Activated CD4-positive, alpha-beta T cell treated with anti-CD3 and anti-CD28 coated beads, Interleukin-2, amount 50 U/mL, for 24 hours (primary cell): ENCODE data around the gene TMPRSS6.

ENCODE experiments used
- DNase-seq, 2 donors: peaks; one replicate each; pipeline ENCODE4 v3.0.0-alpha.2; 2020; ENCODE audit warnings: low read depth in 1 of 2, low spot score in 1 of 2

TMPRSS6 gene

DNA sequence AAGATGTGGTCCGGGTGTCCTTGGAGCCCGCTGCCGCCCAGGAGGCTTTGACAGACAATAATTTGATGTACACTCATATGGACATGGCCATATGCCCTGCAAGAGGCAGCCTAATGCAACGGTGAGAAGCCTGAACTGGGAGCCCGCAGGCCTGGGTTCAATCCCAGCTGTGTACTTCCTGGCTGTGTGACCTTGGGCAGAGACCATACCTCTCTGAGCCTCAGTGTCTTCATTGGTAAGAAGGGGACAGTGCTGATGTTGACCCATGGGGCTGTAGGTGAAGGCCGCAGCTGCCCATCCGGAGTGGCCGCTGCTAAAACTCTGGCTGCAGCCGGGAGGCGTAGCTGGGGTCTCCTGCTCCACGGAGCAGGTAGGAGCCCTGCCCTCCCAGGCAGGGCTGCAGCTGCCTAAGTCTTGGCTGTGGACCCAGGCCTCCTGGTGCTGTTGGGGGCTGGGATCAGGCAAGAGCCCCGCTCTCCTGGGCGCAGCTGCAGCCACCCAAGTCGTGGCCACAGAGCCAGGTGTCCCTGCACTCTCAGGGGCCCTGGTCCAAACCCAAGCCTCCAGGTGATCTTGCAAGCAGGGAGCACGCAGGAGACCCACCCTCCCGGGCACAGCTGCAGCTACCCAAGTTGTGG is 31.3 kb upstream of the TMPRSS6 start:
- no peak for DNase-seq

DNA sequence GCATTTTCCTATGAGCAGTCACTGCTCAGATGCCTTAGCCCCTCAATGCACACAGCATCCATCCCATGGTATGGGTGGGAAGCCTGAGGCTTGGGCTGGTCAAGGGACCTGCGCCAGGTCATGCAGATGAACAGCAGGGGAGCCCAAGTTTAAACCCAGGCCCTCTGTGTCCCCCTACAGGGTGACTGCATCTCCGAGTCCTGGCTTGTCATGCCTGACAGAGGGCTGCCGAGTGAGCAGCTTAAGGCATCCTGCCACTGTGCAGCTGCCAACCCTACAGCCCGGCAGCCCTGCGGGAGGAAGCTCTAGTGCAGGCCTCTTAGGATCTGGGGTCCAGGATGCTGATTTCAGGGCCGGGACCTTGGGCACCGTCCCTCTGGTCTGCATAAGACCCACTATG is 30.2 kb upstream of the TMPRSS6 start:
- DNase-seq = no peak

DNA sequence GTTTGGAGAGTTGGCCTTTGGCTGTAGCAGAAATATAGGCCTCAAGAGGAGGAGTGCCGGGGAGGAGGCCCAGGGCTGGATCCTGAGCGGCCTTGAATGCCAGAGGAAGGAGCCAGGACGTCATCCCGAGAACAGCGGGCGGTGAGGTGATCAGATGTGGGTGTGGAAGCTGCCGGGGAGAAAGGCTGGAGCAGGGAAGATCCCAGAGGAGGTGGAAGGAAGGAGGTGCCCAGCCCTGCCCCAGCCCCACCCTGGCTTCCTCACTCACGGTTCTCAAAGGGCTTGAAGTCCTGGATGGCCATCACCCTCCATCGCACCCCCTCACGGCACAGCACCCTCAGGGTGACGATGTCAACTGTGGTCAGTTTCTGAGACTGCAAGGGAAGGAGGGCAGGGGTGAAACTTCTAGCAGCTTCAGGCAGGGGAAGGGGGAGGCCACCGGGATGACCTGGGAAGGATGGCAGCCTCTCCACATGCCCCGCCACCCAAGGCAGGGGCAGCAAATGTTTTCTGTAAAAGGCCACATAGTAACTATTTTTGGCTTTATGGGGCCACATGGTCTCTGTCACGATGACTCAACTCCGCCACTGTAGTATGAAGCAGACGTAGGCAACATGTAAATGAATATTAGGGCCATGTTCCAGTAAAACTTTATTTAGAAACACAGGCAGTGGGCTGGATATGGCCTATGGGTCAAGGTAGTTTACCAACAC is 29.5 kb upstream of the TMPRSS6 start:
- DNase-seq = no peak

DNA sequence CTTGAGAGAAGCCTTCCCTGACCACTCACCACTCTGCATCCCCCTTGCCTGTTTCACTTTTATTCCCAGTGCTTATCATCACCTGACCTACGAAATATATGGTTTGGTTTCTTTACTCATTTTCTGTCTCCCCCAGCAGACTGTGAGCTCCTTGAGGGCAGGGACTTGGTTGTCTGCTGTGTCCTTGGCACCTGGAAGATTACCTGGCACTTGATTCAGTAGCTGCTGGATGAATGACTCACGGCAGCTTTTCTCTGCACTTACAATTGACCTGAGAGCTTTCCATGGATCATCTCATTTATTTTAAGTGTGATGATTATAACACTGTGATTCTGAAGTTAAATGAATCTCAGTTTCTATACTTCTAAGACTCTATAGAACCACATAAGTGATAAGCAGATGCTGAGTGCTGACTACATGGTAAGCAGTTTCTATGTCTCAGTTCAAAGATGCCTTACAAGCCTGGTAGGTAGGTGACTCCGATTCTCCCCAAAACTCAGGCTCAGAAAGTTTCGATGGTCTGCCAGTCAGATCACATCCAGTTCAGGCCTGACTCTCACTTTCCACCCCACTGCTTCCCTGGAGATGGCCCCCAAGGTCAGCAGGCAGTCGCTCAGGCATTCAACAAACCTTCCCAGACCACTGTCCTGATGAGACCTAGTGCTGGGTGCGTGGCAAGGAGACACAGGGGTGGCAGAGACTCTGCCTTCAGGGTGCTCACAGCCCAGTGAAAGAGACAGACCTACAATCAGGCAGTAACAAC is 28.6 kb upstream of the TMPRSS6 start:
- DNase-seq = no peak

DNA sequence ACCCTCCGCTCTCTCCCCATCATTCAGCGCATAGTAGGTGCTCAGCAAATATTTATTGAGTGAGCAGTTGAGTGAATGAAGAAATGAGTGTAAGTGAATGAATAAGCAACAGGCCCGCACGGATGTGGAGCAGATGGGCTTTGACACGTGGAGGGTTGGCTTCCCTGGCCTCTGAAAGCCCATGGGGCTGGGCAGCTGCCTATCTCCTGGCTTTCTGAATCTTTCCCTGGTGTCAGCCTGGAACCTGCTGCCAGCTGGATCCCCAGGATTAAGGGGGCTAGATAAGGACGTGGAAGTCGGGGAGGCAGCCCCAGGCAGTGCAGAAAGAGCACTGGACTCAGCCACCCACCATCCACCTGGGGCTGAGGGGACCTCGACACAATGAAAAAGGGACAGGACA is 27.6 kb upstream of the TMPRSS6 start:
- no peak for DNase-seq

DNA sequence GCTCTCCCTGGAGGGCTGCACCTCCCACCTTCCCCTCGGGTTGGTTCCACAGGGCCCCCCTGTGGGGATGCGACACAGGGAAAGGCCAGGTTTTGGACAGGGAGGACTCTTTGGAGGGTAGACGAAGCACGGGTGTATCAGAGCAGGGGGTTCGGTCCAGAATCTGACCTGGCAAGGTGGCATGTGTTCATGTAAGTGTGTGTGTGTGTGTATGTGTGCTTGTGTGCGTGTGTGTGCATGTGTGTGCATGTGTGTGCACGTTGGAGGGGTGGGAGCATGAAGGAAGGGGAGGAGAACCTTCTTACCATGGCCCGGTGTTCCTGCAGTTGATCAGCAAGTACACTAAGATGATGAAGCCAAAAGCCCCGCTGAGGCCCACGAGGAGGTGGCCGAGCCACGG is 25.5 kb upstream of the TMPRSS6 start:
- DNase-seq = no peak

DNA sequence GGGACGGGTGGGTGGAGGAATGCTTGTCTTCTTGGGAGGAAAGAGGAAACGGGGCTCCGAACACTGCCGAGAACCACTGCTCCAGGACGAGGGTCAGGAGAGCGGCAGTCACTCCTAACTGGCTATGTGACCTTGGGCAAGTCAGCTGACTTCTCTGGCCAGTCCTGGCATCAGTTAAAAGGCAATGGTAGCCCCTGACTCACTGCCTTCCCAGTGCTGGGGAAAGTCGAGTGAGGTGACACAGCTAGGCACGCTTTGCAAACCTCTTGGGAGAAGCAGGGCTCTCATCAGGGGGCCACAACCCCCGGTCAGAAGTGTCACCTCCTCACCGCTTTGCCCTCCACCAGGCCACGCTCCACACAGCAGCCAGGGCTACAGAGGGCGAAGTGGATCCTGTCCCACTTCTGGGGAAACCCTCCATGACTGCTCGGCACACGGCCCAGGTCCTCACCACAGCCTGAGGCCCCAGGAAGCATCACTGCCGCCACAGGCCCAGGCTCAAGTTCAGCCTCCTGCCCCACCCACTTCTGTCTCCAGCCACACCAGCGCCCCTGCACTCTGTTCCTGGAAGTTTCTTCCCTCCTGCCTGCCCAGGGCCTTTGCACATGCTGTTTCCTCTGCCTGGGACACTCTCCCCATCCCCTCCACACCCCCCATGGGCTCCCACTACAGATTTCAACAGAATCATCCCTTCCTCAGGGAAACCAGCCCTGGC is 23.9 kb upstream of the TMPRSS6 start:
- DNase-seq = no peak

DNA sequence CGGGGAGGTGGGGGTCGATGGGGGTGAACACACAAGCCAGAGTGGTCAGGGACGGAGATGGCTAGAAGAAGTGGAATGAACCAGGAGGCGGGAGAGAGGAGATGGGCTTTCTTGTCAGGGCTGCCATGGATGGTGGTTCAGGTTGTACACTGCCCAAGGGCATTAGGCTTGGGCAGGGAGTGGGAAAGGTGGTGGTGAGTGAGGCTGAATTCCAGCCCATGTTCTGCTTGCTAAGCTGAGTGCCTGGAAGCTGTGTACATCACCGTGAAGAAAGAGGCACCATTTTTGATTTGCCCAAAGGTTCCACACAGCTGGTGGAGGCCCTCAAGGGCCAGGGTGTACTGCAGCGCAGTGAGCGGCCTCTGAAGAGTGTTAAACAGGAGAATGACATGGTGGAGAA is 23.3 kb upstream of the TMPRSS6 start:
- no peak for DNase-seq

DNA sequence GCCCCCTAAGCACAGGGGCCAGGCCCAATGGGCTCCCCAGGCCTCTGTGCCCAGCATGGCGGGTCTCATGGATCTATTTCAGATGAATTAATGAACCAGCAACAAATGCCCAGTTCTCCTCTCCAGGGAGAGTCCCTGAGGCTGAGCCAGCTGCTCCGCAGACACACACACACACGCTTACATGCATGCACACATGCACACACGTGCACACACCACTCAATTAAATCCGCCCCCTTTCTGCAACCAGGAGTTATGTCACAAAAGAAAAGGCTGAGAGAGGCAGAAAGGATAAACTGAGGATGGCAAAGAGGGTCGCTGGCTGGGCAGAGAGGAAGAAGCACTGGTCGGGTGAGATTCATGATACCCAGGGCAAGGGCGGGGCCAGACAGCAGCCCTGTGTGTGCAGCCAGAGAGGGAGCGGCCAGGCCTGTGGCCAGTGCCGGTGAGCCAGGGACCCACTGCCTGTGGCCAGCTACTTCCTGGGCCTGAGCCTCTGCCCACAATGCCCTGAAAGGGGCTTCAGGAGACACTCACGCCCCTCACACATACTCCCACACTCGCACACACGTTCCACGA is 20.4 kb upstream of the TMPRSS6 start:
- no peak for DNase-seq

DNA sequence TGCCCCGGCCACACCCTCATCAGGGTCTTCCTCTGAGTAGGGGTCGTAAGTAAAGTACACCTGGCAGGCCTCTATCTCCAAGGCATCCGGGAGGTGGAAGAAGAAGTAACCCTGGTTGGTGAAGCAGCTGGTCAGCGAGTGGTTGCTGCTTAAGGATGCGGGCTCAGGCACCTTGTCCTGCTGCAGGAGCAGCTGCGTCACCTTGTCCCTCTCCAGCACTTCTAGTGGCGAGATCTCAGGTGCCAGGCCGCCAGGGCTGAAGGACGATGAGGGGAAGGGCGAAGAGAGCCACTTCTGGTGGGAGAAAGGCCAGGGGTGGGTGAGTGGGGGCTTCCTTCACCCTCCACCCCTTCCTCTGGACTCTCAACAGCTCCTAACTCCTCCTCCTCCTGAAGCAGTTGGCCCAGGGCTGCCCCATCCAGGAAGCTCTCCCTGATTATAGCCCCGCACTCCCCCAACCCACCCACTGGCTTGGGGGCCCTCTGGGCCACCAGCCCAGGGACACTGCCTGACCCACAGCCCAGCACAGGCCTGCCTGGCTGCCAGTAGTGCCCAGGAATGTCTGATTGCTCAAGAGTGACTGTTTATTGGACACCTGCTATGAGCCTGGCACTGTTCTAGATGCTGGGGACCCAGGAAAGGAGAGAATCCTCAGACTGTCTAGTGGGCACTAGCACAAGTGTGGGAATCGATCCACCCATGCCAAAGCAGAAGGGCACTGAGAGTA is 19.2 kb upstream of the TMPRSS6 start:
- DNase-seq = no peak

DNA sequence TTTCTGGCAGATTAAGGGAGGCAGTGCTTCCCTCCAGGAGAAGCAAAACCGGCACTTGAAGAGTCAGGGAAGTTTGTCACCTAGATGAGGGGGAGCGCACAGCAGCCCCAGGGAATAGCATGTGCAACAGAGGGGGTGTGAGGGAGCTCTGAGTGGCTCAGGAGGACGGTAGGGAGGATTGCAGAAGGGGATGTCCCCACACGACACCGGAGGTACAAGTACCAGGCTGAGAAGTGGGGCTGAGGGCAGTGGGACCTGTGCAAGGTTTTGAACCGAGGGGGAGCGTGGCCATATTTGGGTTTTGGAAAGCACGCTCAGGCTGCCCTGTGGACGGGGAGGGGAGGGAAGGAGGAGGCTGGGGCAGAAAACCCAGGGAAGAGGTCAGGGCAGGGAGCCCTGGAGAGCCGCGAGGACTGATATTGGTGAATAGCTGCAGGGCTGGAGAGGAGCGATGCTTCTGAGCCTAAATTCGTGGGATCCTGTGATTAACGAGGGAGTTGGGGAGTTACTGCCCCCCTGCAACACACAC is 17.9 kb upstream of the TMPRSS6 start:
- DNase-seq = no peak

DNA sequence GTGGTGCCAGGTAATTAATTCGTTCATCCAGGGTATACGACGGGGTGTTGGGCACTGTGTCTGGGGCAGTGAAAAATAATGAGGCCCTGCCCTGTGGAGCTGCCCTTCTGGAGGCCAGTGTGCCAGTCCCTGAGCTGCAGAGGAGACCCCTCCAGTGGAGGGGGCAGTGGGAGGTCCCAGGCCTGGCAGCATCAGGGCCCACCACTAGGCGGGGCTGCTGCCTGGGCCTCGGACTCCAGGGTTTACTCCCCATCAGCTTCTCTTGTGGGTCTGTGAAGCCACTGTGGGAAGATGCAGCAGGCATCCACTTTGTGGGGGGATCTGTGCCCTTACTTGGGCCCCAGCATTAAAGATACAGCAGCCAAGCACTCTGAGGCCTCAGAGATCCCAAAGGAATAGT is 17.4 kb upstream of the TMPRSS6 start:
- DNase-seq = no peak

DNA sequence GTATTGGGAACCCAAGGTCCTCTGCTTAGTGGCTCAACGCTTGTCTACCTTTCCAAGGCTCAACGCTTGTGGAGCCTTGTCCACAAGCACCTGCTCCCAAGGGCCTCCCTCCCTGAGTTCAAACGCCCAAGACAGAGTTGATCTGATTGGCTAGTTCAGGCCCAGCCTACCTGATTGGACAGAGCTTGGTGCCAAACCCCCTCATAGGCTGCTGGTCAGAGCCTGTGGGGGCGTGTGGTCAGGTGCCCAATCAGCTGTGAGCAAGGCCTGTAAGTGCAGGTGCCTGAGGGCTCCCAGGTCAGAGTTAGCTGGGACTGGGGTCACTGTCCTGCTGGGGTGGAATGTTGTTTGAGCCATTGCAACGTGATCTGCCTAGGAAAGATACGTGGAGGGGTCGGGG is 16.9 kb upstream of the TMPRSS6 start:
- no peak for DNase-seq

DNA sequence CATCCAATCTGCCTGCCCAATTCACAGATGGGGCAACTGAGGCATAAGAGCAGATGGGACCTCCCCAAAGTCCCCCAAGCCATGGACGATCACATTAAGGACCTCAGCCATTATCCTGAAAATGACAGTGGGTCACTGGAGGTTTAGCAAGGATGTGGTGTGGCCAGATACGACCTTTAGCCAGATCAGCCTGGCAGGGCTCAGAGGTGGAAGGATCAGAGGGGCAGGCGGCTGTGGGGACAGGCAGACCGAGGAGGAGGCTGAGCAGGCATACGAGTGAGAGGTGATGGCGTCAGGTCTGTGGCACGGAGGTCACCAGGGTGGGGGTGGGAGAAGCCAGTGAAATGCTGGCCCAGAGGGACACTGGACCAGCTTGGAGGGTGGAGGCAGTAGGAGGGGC is 14.1 kb upstream of the TMPRSS6 start:
- DNase-seq = no peak

DNA sequence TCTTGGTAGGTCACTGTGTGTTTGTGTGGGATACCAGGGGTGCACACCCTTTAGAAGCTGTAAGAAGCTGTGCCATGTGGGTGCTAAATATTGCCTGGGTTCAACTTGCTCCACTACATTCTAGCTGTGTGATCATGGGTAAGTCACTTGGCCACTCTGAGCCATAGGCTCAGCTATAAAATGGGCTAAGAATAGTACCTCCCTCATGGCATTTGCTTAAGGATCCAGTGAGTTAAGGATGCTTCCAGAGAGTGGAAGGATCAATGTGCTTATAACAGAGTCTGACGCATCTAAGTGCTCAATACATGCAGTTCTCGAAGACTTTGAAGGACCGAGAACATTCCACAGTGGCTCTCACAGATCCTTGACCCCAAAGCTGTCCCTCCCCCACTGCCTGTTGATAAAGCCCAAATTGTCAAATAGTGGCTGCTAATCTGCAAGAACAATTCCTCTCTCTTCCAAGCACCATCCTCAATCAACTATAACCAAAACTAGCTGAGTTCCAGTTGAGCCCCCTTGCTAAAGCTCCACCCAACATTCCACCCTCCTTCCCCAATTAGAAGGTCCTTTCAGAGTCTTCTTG is 13.2 kb upstream of the TMPRSS6 start:
- DNase-seq = no peak

DNA sequence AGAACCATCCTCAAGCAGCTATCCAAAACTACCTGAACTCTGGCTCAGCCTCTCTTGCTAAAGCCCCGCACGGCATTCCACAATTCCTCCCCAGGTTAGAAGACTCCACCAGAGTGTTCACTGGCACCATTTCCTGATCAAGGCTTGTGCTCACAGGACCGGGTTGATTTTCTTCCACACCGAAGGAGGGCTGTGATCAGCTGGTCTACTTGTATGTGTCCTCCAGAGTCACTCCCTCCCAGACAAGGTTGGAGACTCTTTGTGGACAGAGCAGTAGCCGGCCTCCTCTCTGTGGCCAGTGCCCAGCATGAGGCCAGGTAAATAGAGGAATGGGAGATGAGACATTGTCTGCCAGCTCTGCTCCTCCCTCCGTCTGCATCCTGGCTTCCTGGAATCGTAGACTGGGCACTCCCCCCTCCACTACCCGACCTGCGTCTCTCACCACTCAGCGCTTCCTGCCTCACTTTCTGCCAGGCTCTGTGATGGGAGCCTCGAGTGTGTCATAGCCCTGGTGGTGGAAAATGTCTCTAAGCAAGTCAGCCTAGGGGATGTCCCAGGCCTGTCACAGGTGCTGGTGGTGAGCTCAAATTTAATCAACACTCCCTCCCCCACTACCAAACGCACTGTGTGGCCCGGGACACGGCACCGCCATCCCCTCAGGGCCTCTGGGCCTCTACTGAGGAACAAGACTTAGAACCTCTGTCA is 12.5 kb upstream of the TMPRSS6 start:
- peak; percentile 72 to 95 for DNase-seq

DNA sequence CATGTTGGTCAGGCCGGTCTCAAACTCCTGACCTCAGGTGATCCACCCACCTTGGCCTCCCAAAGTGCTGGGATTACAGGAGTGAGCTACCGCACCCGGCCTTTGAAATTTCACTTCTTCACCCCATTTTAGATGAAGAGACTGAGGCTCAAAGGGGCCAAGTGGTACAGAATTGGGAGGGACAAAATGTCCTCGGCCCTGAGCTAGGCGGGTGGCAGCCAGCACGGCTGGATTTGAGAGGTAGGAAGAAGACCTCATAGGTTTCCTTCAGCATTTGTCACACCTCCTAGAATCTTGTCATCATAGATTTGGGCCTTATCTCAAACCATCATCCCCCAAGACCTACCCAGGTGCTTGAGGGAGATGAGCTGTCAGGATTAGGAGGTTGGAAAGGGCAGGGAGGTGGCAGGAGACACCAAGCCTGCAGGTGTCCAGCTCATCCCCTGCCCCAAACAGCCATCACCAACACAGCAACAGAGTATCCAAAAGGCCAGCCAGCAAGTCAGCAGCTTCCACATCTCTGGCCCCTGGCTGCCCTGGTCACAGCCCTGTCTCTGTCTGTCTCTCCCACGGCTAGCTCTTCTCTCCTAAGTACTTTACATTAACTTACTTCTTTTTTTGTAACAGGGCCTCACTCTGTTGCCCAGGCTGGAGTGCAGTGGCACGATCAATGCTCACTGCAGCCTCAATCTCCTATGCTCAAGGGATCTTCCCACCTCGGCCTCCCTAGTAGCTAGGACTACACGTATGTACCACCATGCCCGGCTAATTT is 11.2 kb upstream of the TMPRSS6 start:
- DNase-seq = no peak

DNA sequence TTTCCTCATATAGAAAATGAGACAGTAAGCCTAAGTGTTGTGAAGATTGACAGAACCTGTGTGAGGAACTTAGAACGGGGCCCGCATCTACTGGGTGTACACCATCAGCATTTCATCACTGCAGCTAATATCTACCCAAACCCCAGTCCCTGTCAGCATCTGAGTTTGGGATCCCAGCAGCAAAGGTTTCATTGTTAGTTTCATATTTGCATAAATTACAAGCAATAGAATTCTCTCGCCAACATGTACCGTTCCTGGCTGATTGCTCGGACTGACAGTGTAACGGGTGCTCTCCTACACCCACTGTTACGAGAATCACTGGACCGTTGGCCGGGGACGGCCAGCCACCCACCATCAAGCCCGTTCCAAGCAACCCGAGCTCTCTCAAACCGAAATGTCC is 10.4 kb upstream of the TMPRSS6 start:
- DNase-seq = no peak

DNA sequence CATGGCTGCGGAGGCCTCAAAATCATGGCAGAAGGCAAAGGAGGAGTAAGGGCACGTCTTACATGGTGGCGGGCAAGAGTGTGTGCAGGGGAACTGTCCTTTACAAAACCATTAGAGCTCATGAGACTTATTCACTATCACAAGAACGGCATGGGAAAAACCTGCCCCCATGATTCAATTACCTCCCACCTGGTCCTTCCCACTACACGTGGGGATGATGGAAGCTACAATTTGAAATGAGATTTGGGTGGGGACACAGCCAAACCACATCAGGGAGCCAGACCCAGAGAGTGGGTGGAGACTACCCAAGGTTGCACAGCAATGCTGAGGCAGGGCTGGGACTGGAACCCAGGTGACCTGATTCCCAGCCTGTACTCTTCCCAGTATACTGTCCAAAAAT is 8.6 kb upstream of the TMPRSS6 start:
- no peak for DNase-seq
